HG02870 (cell line): Measurements from ENCODE around the gene FXR2.

Source experiments
- ATAC-seq: cut with Tn5 transposase; IDR thresholded peaks from one replicate; pipeline ENCODE4 v1.9.1; 2021; ENCODE audit warnings: mild to moderate bottlenecking, moderate library complexity; ENCODE audit not compliant: unreplicated experiment

FXR2 gene

GRCh38 chr17:7573324-7574080, 41.2 kb downstream of the FXR2 start:
- no peak for ATAC-seq

DNA sequence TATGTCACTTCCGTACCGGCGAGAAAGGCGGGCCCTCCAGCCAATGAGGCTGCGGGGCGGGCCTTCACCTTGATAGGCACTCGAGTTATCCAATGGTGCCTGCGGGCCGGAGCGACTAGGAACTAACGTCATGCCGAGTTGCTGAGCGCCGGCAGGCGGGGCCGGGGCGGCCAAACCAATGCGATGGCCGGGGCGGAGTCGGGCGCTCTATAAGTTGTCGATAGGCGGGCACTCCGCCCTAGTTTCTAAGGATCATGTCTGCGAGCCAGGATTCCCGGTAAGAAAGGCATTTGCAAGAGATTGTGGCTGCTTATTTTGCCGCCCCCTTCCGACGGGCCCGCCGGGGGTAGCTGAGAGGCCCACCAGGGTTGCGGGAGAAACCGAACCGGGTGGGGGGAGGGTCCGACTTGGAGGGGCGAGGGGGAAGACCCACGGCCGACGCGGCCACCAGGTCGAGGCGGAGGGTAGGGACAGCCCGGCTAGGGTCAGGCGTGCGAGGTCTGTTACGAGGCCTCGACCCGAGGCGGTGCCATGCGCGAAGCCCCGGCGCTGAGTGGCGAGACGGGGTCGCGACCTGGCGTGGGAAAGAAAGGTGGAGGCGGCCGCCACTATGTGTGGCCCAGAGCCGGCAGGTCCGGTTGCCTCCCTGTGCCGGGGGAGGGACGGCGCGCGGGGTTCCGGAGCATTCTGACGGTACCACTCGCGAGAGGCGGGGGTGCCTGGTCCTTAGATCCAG, 41.9 kb downstream of the FXR2 start:
- peak; percentile 88 for ATAC-seq

GRCh38 chr17:7572338-7572587, 42.4 kb downstream of the FXR2 start:
- ATAC-seq = no peak

DNA sequence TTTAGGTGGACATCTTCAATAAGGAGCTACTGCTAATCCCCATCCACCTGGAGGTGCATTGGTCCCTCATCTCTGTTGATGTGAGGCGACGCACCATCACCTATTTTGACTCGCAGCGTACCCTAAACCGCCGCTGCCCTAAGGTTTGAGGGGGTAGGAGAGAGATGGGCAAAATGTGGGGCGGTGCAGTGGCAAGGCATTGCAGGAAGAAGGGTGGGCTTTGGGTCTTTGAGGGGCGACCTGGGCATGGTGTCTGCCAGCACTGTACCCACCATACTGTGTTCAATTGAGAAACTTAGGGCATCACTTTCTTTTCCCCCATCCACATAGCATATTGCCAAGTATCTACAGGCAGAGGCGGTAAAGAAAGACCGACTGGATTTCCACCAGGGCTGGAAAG, 44.3 kb downstream of the FXR2 start:
- ATAC-seq = no peak

DNA sequence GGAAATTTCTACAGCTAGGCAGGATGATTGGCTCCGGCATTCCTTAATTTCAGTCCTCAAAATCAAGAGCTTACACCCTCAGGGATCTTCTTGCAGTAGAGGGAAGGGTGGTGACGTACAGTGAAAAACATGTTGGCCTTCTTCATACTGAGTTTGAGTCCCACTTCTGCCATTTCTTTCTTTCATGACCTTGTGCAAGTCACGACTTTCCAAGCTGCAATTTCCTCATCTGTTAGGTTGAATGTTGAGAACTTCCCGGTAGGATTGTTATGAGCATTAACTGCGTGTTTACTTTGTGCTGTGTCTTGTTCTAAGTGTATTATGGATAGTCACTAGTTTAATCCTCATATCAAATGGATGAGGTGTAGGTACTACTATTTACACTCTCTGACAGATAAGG, 45.1 kb downstream of the FXR2 start:
- no peak for ATAC-seq

DNA sequence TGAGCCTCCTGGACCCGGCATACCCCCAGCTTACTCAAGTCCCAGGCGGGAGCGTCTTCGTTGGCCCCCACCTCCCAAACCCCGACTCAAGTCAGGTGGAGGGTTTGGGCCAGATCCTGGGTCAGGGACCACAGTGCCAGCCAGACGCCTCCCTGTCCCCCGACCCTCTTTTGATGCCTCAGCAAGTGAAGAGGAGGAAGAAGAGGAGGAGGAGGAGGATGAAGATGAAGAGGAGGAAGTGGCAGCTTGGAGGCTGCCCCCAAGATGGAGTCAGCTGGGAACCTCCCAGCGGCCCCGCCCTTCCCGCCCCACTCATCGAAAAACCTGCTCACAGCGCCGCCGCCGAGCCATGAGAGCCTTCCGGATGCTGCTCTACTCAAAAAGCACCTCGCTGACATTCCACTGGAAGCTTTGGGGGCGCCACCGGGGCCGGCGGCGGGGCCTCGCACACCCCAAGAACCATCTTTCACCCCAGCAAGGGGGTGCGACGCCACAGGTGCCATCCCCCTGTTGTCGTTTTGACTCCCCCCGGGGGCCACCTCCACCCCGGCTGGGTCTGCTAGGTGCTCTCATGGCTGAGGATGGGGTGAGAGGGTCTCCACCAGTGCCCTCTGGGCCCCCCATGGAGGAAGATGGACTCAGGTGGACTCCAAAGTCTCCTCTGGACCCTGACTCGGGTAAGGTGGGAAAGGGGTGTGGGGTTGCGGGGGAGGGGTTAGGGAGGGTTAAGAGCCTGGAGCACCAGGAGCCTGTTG, 51.4 kb downstream of the FXR2 start:
- no peak for ATAC-seq

- ATAC-seq = no peak
Observed at GRCh38 chr17:7562208-7562605, 52.5 kb downstream of the FXR2 start.

- ATAC-seq = peak; percentile 68
Observed at GRCh38 chr17:7561589-7562207, 53.0 kb downstream of the FXR2 start, which contains the start of gene SENP3. Gene SENP3, plus strand, starts transcription at chr17:7561919. Its CDS starts 1,158 bp downstream, at chr17:7563077.

GRCh38 chr17:7561028-7561575, 53.6 kb downstream of the FXR2 start:
- ATAC-seq = peak; percentile 55

GRCh38 chr17:7560172-7561027, 54.3 kb downstream of the FXR2 start:
- no peak for ATAC-seq

GRCh38 chr17:7559320-7560171, 55.2 kb downstream of the FXR2 start:
- no peak for ATAC-seq

- no peak for ATAC-seq
Observed at GRCh38 chr17:7558544-7559319, 56.0 kb downstream of the FXR2 start, which contains the start of gene TNFSF13. Gene TNFSF13, plus strand, starts transcription at chr17:7558750. Its CDS starts 290 bp downstream, at chr17:7559040.

DNA sequence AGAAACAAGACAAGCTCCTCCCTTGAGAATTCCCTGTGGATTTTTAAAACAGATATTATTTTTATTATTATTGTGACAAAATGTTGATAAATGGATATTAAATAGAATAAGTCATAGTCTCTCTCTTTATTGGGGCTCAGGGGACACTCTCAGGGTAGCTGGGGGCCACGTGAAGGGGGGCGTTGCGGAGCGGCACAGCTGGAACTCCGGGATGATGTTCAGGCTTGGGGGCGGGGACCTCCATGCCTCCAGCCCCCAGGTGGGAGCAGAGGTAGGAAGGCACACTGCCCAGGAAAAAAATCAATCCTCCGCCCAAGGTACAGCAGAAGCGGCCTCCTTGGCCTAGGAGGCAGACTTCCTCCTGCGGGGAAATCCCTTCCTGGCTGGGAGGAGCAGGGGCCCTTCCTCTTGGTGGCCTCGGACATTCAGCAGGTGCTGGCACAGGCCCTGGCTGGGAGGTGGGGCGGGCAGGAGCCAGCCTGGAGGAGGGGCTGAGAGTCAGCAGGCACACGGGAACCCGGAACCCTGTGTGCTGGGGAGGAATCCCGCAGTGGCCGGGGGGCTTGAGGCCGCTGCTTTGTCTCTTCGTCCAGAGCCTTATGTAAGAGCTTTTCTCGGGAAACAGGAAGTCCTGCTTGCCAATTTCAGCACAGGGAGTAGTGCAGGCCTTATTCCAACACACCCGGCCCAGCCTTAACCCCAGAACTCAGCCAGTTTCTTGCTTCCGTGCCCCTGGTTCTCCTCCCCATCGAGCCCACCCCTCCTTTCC, 56.7 kb downstream of the FXR2 start:
- ATAC-seq = no peak

GRCh38 chr17:7557147-7557764, 57.4 kb downstream of the FXR2 start:
- no peak for ATAC-seq

GRCh38 chr17:7556627-7557026, 58.1 kb downstream of the FXR2 start:
- no peak for ATAC-seq

GRCh38 chr17:7555320-7555948, 59.3 kb downstream of the FXR2 start:
- no peak for ATAC-seq

GRCh38 chr17:7553356-7553755, 61.3 kb downstream of the FXR2 start:
- ATAC-seq = no peak
